ENCODE results near the gene ODF2.

GRCh38 chr9:128439273-128439672 lies 16.5 kb upstream of the ODF2 start:
- TF ChIP-seq EZH2 (IDR thresholded peaks at IDR 0.05; ENCODE audit: borderline replicate concordance, low read length) (no peak), CTCF (conservative IDR thresholded peaks at IDR 0.05 in 1 of 2, IDR thresholded peaks at IDR 0.05 in 1 of 2; ENCODE audit: extremely low read depth in 1 of 2, insufficient read depth in 1 of 2, low read depth in 1 of 2, low read length in 2 of 2) (no peak)

Data from mammary epithelial cell (primary cell).